ENCODE results near the gene CUX1.
"Not testable (repeated sequence)": the region's sequence is repeated elsewhere in the genome, so short reads cannot be mapped to it uniquely, and the experiment has no call there.

The CUX1 gene

GRCh38 chr7:102297487-102298218 is 480.2 kb downstream of the CUX1 start:
- no peak for DNase-seq (ENCODE audit: low read depth)
- no peak for TF ChIP-seq CTCF (IDR thresholded peaks at IDR 0.05; ENCODE audit: control insufficient read depth, extremely low read depth, insufficient read depth)
- no peak overlapping the region for H3K4me3 ChIP-seq (ENCODE audit: low read depth, low read length)

- no peak for TF ChIP-seq CTCF (IDR thresholded peaks at IDR 0.05; ENCODE audit: control insufficient read depth, extremely low read depth, insufficient read depth)
- DNase-seq (ENCODE audit: low read depth) = no peak
These were observed 483.3 kb downstream of the CUX1 start for GRCh38 chr7:102300643-102301221.

GRCh38 chr7:102301367-102301766 is 483.9 kb downstream of the CUX1 start:
- not testable (repeated sequence) for H3K4me3 ChIP-seq (ENCODE audit: low read depth, low read length); DNase-seq (ENCODE audit: low read depth)

More at GRCh38 chr7:102300643-102301221, 483.3 kb downstream of the CUX1 start:
- H3K4me3 ChIP-seq (ENCODE audit: low read depth, low read length) = no peak overlapping the region

GRCh38 chr7:102302025-102302424 is 484.6 kb downstream of the CUX1 start:
- TF ChIP-seq CTCF (IDR thresholded peaks at IDR 0.05; ENCODE audit: control insufficient read depth, extremely low read depth, insufficient read depth) = no peak
- DNase-seq (ENCODE audit: low read depth) = no peak
- no peak overlapping the region for H3K4me3 ChIP-seq (ENCODE audit: low read depth, low read length)

- TF ChIP-seq CTCF (IDR thresholded peaks at IDR 0.05; ENCODE audit: control insufficient read depth, extremely low read depth, insufficient read depth) = no peak
- H3K4me3 ChIP-seq (ENCODE audit: low read depth, low read length) = no peak overlapping the region
- DNase-seq (ENCODE audit: low read depth) = no peak
These were observed 486.4 kb downstream of the CUX1 start for GRCh38 chr7:102303669-102304422.

- H3K4me3 ChIP-seq (ENCODE audit: low read depth, low read length) = no peak overlapping the region
- TF ChIP-seq CTCF (IDR thresholded peaks at IDR 0.05; ENCODE audit: control insufficient read depth, extremely low read depth, insufficient read depth) = no peak
- no peak for DNase-seq (ENCODE audit: low read depth)
These were observed 487.2 kb downstream of the CUX1 start for GRCh38 chr7:102304668-102305067.
